Stimulated activated CD4-positive, alpha-beta T cell treated with anti-CD3 and anti-CD28 coated beads, Interleukin-12 subunit alpha, Interleukin-12 subunit beta, amount 100 ng/mL, for 24 hours (primary cell): ENCODE measurements around the gene SDSL.

Experiments used
- DNase-seq, 2 experiments: peaks; one replicate each; pipeline ENCODE4 v3.0.0-alpha.2; 2020; ENCODE audit warnings: low read depth in 2 of 2

The SDSL gene

GRCh38 chr12:113420996-113421595 is 1.1 kb upstream of the SDSL start:
- no peak for DNase-seq

GRCh38 chr12:113422886-113423669 is 898 bp downstream of the SDSL start:
- no peak for DNase-seq

- DNase-seq, result no peak
These were observed 2.3 kb downstream of the SDSL start for GRCh38 chr12:113424456-113424855.

GRCh38 chr12:113424915-113425823 is 3.0 kb downstream of the SDSL start:
- peak; percentile 10 to 53 for DNase-seq

- DNase-seq, result no peak
These were observed 3.8 kb downstream of the SDSL start for GRCh38 chr12:113425960-113426453.

GRCh38 chr12:113427882-113428281 is 5.7 kb downstream of the SDSL start:
- no peak for DNase-seq

GRCh38 chr12:113428482-113428881 is 6.3 kb downstream of the SDSL start:
- DNase-seq, result no peak

GRCh38 chr12:113432986-113433385 is 10.8 kb downstream of the SDSL start:
- DNase-seq, result no peak

GRCh38 chr12:113435367-113435766 is 13.2 kb downstream of the SDSL start:
- no peak for DNase-seq

GRCh38 chr12:113436586-113436985 is 14.4 kb downstream of the SDSL start:
- no peak for DNase-seq

- no peak for DNase-seq
These were observed 15.0 kb downstream of the SDSL start for GRCh38 chr12:113436993-113437728.

- no peak for DNase-seq
These were observed 15.5 kb downstream of the SDSL start for GRCh38 chr12:113437729-113438100.

- no peak for DNase-seq
These were observed 16.5 kb downstream of the SDSL start for GRCh38 chr12:113438523-113439300.

- no peak for DNase-seq
These were observed 17.1 kb downstream of the SDSL start for GRCh38 chr12:113439301-113439597.

GRCh38 chr12:113439606-113440030 is 17.4 kb downstream of the SDSL start:
- no peak for DNase-seq

- no peak for DNase-seq
These were observed 18.2 kb downstream of the SDSL start for GRCh38 chr12:113440336-113440735.

GRCh38 chr12:113440947-113441782 is 19.0 kb downstream of the SDSL start:
- no peak for DNase-seq

GRCh38 chr12:113443030-113443539 is 20.9 kb downstream of the SDSL start:
- DNase-seq, result no peak

GRCh38 chr12:113445544-113446171 is 23.5 kb downstream of the SDSL start:
- no peak for DNase-seq
